HCT116 (cell line): Measurements from ENCODE around the gene BPIFA1. TPM values are rescaled to one million over a fixed set of nuclear protein-coding genes. Genes with fewer than 3 reads are reported as not detected.

ENCODE experiments used
- ATAC-seq: fragments of 200-7000 bp; cut with Tn5 transposase; 2 replicates; pipeline ENCODE4 v1.9.1; 2020; ENCODE audit warnings: mild to moderate bottlenecking, moderate library complexity
- BruUV-seq: library from RNA; stranded (reverse); fragments of 400-500 nt; replicated peaks from 2 replicates; lab custom pipeline; 2021; lab: Mats Ljungman, UMichigan
- CTCF ChIA-PET: fragments of 300-600 bp; sonication (Branson Sonifier 250); formaldehyde crosslinking; loops from one replicate; lab custom pipeline; 2021; ENCODE audit warnings: antibody characterized with exemption; lab: Charles Lee
- POLR2A ChIA-PET: fragments of 300-600, 350-600 bp; sonication (Branson Sonifier 250); formaldehyde crosslinking; loops from one replicate; lab custom pipeline; 2021; ENCODE audit warnings: antibody characterized with exemption; lab: Charles Lee
- RAD21 ChIA-PET, 2 experiments: fragments of 300-600 bp; sonication (Branson Sonifier 250); formaldehyde crosslinking; loops; one replicate each; lab custom pipeline; 2023; ENCODE audit warnings: low total read pairs in 2 of 2; ENCODE audit not compliant: uncharacterized antibody in 2 of 2, unreplicated experiment in 2 of 2, low non-redundant PET in 1 of 2; lab: Charles Lee
- DNase-seq: peaks from one replicate; pipeline ENCODE4 v3.0.0-alpha.2; 2010; ENCODE audit warnings: low read depth, low spot score
- H2AFZ ChIP-seq: fragments of 200-600 bp; shearing (Covaris generic), sonication (generic); 2 replicates; pipeline ENCODE4 v1.6.1; 2017; ENCODE audit warnings: low read depth, mixed run types, mixed read lengths, antibody characterized with exemption, low read length; ENCODE audit not compliant: poor library complexity, severe bottlenecking
- H3K27ac ChIP-seq: 2 replicates; pipeline ENCODE4 v1.5.1; 2012; ENCODE audit warnings: low read depth, low read length
- H3K27me3 ChIP-seq: fragments of 200-600 bp; sonication (generic); 2 replicates; pipeline ENCODE4 v1.6.1; 2016; ENCODE audit warnings: mixed run types, low read length, mixed read lengths; ENCODE audit not compliant: insufficient read depth
- H3K36me3 ChIP-seq, 2 experiments: fragments of 200-500 bp in 1 of 2; fragments of 200-600 bp in 1 of 2; sonication (Bioruptor generic) in 1 of 2; sonication (generic) in 1 of 2; 2 replicates each; pipeline versions ENCODE4 v1.5.1 to v1.6.1; 2014 to 2016; ENCODE audit warnings: low read length in 2 of 2, inconsistent platforms in 1 of 2, mixed read lengths in 1 of 2, mixed run types in 1 of 2; ENCODE audit not compliant: insufficient read depth in 2 of 2, control insufficient read depth in 1 of 2
- H3K4me1 ChIP-seq, 2 experiments: fragments of 200-600 bp in 1 of 2; sonication (generic) in 1 of 2; 2 replicates each; pipeline versions ENCODE4 v1.5.1 to v1.6.1; 2012 to 2017; ENCODE audit warnings: low read length in 2 of 2, inconsistent platforms in 1 of 2, mild to moderate bottlenecking in 1 of 2, mixed read lengths in 1 of 2, mixed run types in 1 of 2, moderate library complexity in 1 of 2; ENCODE audit not compliant: insufficient read depth in 2 of 2, control insufficient read depth in 1 of 2
- H3K4me2 ChIP-seq: fragments of 200-600 bp; sonication (generic); 2 replicates; pipeline ENCODE4 v1.6.1; 2017; ENCODE audit warnings: mixed run types, low read length, mixed read lengths
- H3K4me3 ChIP-seq, 2 experiments: fragments of 200-600 bp in 1 of 2; sonication (generic) in 1 of 2; replicated peaks in 1 of 2; 2 replicates each; pipeline ENCODE4 v1.5.1; 2011 to 2016; ENCODE audit warnings: low read length in 2 of 2, control low read depth in 1 of 2, low read depth in 1 of 2, mild to moderate bottlenecking in 1 of 2, mixed read lengths in 1 of 2, mixed run types in 1 of 2
- H3K79me2 ChIP-seq: fragments of 200-600 bp; sonication (generic); 2 replicates; pipeline ENCODE4 v1.6.1; 2017; ENCODE audit warnings: mild to moderate bottlenecking, mixed run types, low read length, moderate library complexity, mixed read lengths; ENCODE audit not compliant: insufficient read depth
- H3K9ac ChIP-seq: fragments of 200-600 bp; sonication (generic); 2 replicates; pipeline ENCODE4 v1.6.1; 2016; ENCODE audit warnings: low read length, mixed read lengths
- H3K9me2 ChIP-seq: fragments of 200-600 bp; sonication (generic), shearing (Covaris generic); 2 replicates; pipeline ENCODE4 v1.6.1; 2017; ENCODE audit warnings: mixed run types, mild to moderate bottlenecking, moderate library complexity; ENCODE audit not compliant: insufficient read depth
- H3K9me3 ChIP-seq, 2 experiments: fragments of 200-500 bp in 1 of 2; fragments of 200-600 bp in 1 of 2; sonication (Bioruptor generic) in 1 of 2; sonication (generic) in 1 of 2; 2 replicates each; pipeline ENCODE4 v1.6.1; 2014 to 2017; ENCODE audit warnings: low read length in 2 of 2, mixed read lengths in 2 of 2, inconsistent platforms in 1 of 2, low read depth in 1 of 2, mild to moderate bottlenecking in 1 of 2, mixed run types in 1 of 2, moderate library complexity in 1 of 2; ENCODE audit not compliant: control insufficient read depth in 1 of 2, insufficient read depth in 1 of 2
- H4K20me1 ChIP-seq: fragments of 200-600 bp; sonication (generic), shearing (Covaris generic); 2 replicates; pipeline ENCODE4 v1.6.1; 2017; ENCODE audit warnings: mixed run types, mild to moderate bottlenecking, moderate library complexity; ENCODE audit not compliant: insufficient read depth
- CEBPB ChIP-seq: IDR thresholded peaks from 2 replicates; pipeline ENCODE4 v1.6.1; 2012; ENCODE audit warnings: low read depth
- CTCF ChIP-seq, 3 experiments: fragments of 200-600 bp in 1 of 3; sonication (generic) in 1 of 3; IDR thresholded peaks in 2 of 3; conservative IDR thresholded peaks in 1 of 3; 2 replicates each; pipeline ENCODE4 v1.5.1; 2012 to 2017; ENCODE audit warnings: low read depth in 2 of 3, low read length in 2 of 3, antibody characterized with exemption in 1 of 3, borderline replicate concordance in 1 of 3, control low read depth in 1 of 3, mild to moderate bottlenecking in 1 of 3, mixed read lengths in 1 of 3, mixed run types in 1 of 3, moderate library complexity in 1 of 3; ENCODE audit not compliant: insufficient read depth in 1 of 3
- EZH2phosphoT487 ChIP-seq: fragments of 200-600 bp; IDR thresholded peaks from 2 replicates; pipeline ENCODE4 v1.6.1; 2018; ENCODE audit warnings: antibody characterized with exemption, borderline replicate concordance
- RAD21 ChIP-seq: IDR thresholded peaks from 2 replicates; pipeline ENCODE4 v1.6.1; 2012; ENCODE audit warnings: low read depth, mild to moderate bottlenecking
- REST ChIP-seq: IDR thresholded peaks from 2 replicates; pipeline ENCODE4 v1.6.1; 2012; ENCODE audit warnings: low read depth
- ZFX ChIP-seq: fragments of 450-650 bp; IDR thresholded peaks from 2 replicates; pipeline ENCODE4 v1.6.1; 2017
- intact Hi-C: fragments of 100-400 bp; cut with micrococcal nuclease; formaldehyde crosslinking; loops from 2 replicates; pipeline ENCODE4 v1.10.0; 2022
- total RNA-seq: library from RNA; stranded (reverse); gene quantifications from one replicate; pipeline ENCODE4 v1.2.1, GENCODE V29; 2021; ENCODE audit not compliant: unreplicated experiment

Gene BPIFA1
- total RNA-seq, 1 experiment from 2014 or later, result not detected

- no peak overlapping the region for H3K9ac ChIP-seq
- RAD21 ChIA-PET, result interaction anchor here in 1 of 2 experiments (0.7 kb wide), 1 partner anchor 116 kb away, joined by 4 read pairs; no protein-coding TSS in a partner anchor
- H3K9me3 ChIP-seq, result no peaks in the 10 kb centered on the region
- H3K27ac ChIP-seq, result no peak overlapping the region
- ATAC-seq, result peak; percentile 95
- intact Hi-C loops, result loop anchor here (1.0 to 5.0 kb wide), 2 partner anchors 116 to 310 kb away; no protein-coding TSS in a partner anchor
- POLR2A ChIA-PET, result no interaction called here
- no peak overlapping the region for H3K4me3 ChIP-seq
- no peak overlapping the region for H2AFZ ChIP-seq
- H3K79me2 ChIP-seq, result no peaks in the 10 kb centered on the region
- no peak overlapping the region for H3K4me2 ChIP-seq
- CTCF ChIA-PET, result interaction anchor here (1.0 to 1.2 kb wide), 3 partner anchors 47 to 310 kb away, joined by 3 to 8 read pairs (median 5); no protein-coding TSS in a partner anchor
- DNase-seq, result peak; percentile 61
- no peaks in the 10 kb centered on the region for H3K9me2 ChIP-seq
- H3K27me3 ChIP-seq, result peaks cover 56% of the 10 kb centered on the region
- BruUV-seq, result no TSS peak
- no peak for TF ChIP-seq CEBPB
- peak; percentile 76 for TF ChIP-seq RAD21
- no peak for TF ChIP-seq EZH2phosphoT487
- no peak for TF ChIP-seq ZFX
- peak; percentile 72 to 80 (median 75) for TF ChIP-seq CTCF (IDR thresholded peaks at IDR 0.05 in 2 of 3, conservative IDR thresholded peaks at IDR 0.05 in 1 of 3; ENCODE audit: borderline replicate concordance in 1 of 3, insufficient read depth in 1 of 3, low read depth in 2 of 3, low read length in 2 of 3)
- 0 out of 2 replicates have a peak, but pooled peaks have one; percentile 6 for TF ChIP-seq REST
- no peaks in the 10 kb centered on the region for H3K36me3 ChIP-seq
- no peaks in the 10 kb centered on the region for H4K20me1 ChIP-seq
- no peaks in the 10 kb centered on the region for H3K4me1 ChIP-seq
Measured at GRCh38 chr20:33211817-33212424, 23.9 kb upstream of the BPIFA1 start.
